ENCODE results near the gene ELAVL2. TPM values are rescaled to one million over a fixed set of nuclear protein-coding genes. Genes with fewer than 3 reads are reported as not detected.

Gene ELAVL2
- total RNA-seq, 1 donor from 2014 or later: not detected

DNA sequence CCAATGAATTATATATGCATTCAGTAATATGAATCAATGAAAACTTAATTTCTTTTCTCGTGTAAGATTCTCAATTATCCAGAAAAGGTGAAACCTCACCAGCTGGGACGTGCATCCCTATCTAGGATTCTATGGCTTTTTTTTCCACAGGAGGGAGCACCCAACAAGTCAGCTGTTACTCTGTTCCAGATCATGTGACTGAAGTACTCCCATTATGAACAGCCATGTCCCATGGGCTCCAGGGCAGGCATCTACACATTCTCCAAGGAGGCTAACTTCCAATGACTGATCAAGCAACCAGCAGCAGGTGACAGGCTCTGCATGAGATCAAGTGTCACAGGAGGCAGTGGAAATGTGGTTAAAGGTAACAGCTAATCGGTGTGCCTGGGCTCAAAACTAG lies 118.8 kb downstream of the ELAVL2 start:
- Histone ChIP-seq H3K27ac (no peak overlapping the region), H3K27me3 (no peaks in the 10 kb centered on the region), H3K4me3 (no peak overlapping the region), H3K4me1 (no peaks in the 10 kb centered on the region), H3K36me3 (no peaks in the 10 kb centered on the region), H3K9me3 (no peaks in the 10 kb centered on the region)
- no peak for DNase-seq
- intact Hi-C loops (cut with DNase I): no loop called here
- TF ChIP-seq, protein P1, sequence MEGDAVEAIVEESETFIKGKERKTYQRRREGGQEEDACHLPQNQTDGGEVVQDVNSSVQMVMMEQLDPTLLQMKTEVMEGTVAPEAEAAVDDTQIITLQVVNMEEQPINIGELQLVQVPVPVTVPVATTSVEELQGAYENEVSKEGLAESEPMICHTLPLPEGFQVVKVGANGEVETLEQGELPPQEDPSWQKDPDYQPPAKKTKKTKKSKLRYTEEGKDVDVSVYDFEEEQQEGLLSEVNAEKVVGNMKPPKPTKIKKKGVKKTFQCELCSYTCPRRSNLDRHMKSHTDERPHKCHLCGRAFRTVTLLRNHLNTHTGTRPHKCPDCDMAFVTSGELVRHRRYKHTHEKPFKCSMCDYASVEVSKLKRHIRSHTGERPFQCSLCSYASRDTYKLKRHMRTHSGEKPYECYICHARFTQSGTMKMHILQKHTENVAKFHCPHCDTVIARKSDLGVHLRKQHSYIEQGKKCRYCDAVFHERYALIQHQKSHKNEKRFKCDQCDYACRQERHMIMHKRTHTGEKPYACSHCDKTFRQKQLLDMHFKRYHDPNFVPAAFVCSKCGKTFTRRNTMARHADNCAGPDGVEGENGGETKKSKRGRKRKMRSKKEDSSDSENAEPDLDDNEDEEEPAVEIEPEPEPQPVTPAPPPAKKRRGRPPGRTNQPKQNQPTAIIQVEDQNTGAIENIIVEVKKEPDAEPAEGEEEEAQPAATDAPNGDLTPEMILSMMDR (IDR thresholded peaks at IDR 0.05): no peak
- ATAC-seq: no peak

DNA sequence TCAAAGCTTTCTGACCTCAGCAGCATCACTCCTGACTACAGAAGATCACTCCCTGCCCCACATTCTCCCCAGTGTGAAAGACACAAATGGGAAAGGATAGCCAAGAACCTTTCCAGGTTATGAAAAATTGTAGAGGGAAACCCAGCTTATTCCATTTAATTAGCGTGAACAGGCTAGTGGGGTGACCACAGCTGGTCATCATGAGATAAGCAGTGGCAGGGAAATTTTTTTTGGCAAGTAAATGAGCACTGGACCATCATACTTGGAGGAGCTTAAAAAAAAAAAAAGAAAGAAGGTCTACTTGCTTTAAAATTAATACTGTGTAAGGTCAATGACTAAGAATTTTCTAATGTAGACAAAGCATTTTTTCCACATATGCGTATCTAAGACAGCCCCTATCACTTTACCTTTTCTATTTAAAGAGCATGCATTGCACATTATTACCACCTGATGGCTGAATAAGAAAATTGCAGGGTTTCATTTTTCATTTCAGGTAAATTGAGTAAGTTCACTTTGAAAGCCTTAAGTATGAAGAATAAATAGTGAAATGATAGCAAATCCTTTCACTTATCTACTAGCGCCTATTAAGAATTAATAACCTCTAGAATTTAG lies 123.6 kb downstream of the ELAVL2 start:
- TF ChIP-seq, protein P1 (IDR thresholded peaks at IDR 0.05): no peak
- no peak overlapping the region for H3K4me3 ChIP-seq
- DNase-seq (no peak), ATAC-seq (no peak)
- no peak overlapping the region for H3K27ac ChIP-seq
- H3K9me3 ChIP-seq: no peaks in the 10 kb centered on the region
- no peaks in the 10 kb centered on the region for H3K4me1 ChIP-seq
- intact Hi-C loops (cut with DNase I): loop anchor here (5.0 kb wide), 1 partner anchor 35 kb away; no protein-coding TSS in a partner anchor
- no peaks in the 10 kb centered on the region for H3K27me3 ChIP-seq
- H3K36me3 ChIP-seq: no peaks in the 10 kb centered on the region

DNA sequence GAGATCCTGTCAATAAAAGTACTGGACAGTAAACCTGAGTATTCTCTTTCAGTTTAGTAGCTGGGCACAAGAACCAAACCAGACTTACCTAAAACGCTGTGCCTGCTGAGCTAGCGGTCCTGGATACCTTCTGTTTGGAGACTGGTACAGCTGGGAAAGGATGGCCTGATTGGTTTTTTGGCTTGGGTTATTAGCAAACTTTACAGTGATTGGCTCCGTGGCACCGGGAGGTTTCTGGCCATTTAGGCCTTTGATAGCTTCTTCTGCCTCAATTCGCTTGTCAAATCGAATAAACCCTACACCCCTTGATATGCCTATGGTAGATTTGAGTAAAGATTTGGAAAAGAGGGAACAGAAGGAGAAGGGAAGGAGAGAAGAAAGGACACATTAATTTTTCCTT lies 124.7 kb downstream of the ELAVL2 start:
- Histone ChIP-seq H3K27ac (no peak overlapping the region), H3K9me3 (no peaks in the 10 kb centered on the region), H3K36me3 (no peaks in the 10 kb centered on the region), H3K4me1 (no peaks in the 10 kb centered on the region), H3K4me3 (no peak overlapping the region), H3K27me3 (no peaks in the 10 kb centered on the region)
- intact Hi-C loops (cut with DNase I): loop anchor here (5.0 kb wide), 1 partner anchor 34 kb away; no protein-coding TSS in a partner anchor
- DNase-seq (no peak), ATAC-seq (no peak)
- TF ChIP-seq, protein P1 (IDR thresholded peaks at IDR 0.05): no peak

DNA sequence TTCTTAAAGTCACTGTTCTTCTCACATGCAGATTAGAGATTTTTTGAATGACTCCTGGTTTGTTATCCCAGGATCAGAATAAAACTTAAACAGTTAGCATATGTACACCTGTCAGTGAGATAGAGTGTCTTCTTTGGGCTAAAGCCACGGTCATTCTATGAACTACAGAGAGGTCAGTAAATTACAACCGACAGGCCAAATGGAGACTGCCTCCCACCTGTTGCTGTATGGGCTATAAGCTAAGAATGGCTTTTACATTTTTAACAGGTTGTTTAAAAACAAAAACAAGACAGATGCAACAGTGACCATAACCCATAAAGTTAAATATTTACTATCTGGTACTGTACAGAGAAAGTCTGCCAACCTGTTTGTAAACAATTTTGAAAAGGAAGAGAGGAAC lies 125.7 kb downstream of the ELAVL2 start:
- no peak overlapping the region for H3K27ac ChIP-seq
- ATAC-seq (no peak), DNase-seq (no peak)
- no peaks in the 10 kb centered on the region for H3K4me1 ChIP-seq
- no peaks in the 10 kb centered on the region for H3K27me3 ChIP-seq
- intact Hi-C loops (cut with DNase I): loop anchor here (5.0 kb wide), 1 partner anchor 33 kb away; no protein-coding TSS in a partner anchor
- H3K9me3 ChIP-seq: no peaks in the 10 kb centered on the region
- no peaks in the 10 kb centered on the region for H3K36me3 ChIP-seq
- no peak overlapping the region for H3K4me3 ChIP-seq
- TF ChIP-seq, protein P1 (IDR thresholded peaks at IDR 0.05): no peak

DNA sequence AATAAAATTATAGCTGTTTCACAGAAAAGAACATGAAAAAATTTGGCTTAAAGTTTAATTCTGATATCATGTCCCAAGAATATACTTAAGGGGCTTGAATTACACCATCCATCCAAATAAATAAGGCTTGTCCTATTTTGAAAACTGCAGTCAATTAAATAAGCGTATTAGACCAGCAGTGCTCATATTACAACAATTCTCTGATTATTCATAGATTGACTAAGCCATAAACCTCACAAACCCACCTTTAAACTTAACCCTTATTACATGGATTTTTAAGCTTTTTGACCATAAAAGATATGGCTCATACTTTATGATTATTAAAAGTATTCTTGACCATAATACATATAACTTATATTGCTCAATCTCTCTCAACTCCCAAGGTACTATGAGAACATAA lies 127.9 kb downstream of the ELAVL2 start:
- no peaks in the 10 kb centered on the region for H3K27me3 ChIP-seq
- H3K4me3 ChIP-seq: no peak overlapping the region
- TF ChIP-seq, protein P1 (IDR thresholded peaks at IDR 0.05): no peak
- intact Hi-C loops (cut with DNase I): no loop called here
- no peaks in the 10 kb centered on the region for H3K9me3 ChIP-seq
- ATAC-seq: no peak
- H3K36me3 ChIP-seq: no peaks in the 10 kb centered on the region
- DNase-seq: no peak
- H3K4me1 ChIP-seq: no peaks in the 10 kb centered on the region
- H3K27ac ChIP-seq: no peak overlapping the region

DNA sequence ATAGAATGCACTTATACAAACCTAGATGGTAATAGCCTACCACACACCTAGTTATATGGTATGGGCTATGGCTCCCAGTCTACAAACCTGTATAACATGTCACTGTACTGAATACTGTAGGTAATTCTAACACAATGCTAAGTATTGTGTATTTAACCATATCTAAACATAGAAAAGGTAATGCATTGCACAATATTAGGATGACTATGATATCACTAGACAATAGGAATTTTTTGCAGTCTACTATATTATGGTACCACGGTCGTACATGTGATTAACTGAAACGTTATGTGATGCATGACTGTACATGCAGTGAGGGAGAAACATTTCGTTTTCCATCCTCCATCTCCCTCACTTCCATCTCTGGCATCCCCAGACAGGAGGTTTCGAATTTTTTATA lies 130.5 kb downstream of the ELAVL2 start:
- no peak overlapping the region for H3K27ac ChIP-seq
- no peaks in the 10 kb centered on the region for H3K27me3 ChIP-seq
- TF ChIP-seq, protein P1 (IDR thresholded peaks at IDR 0.05): no peak
- ATAC-seq (no peak), DNase-seq (no peak)
- intact Hi-C loops (cut with DNase I): no loop called here
- H3K9me3 ChIP-seq: no peaks in the 10 kb centered on the region
- H3K36me3 ChIP-seq: no peaks in the 10 kb centered on the region
- H3K4me3 ChIP-seq: no peak overlapping the region
- no peaks in the 10 kb centered on the region for H3K4me1 ChIP-seq

Measured in upper lobe of right lung (tissue), 1 donor.